Endodermal cell (in vitro differentiated cells): ENCODE results near the gene ATXN10. TPM values are rescaled to one million over a fixed set of nuclear protein-coding genes. Genes with fewer than 3 reads are reported as not detected.

Experiments used
- DNase-seq: peaks from one replicate; pipeline ENCODE4 v3.0.0-alpha.2; 2017
- H3K27ac ChIP-seq: 2 replicates; pipeline ENCODE4 v1.5.1; 2013; ENCODE audit warnings: mild to moderate bottlenecking, low read depth, low read length, moderate library complexity
- H3K27me3 ChIP-seq: 2 replicates; pipeline ENCODE4 v1.6.1; 2013; ENCODE audit warnings: mild to moderate bottlenecking, low read length, moderate library complexity; ENCODE audit not compliant: insufficient read depth, control insufficient read depth, poor library complexity, severe bottlenecking
- H3K36me3 ChIP-seq: 2 replicates; pipeline ENCODE4 v1.7.0; 2013; ENCODE audit warnings: mild to moderate bottlenecking, low read length, moderate library complexity; ENCODE audit not compliant: control insufficient read depth, insufficient read depth
- H3K4me1 ChIP-seq: one replicate; pipeline ENCODE4 v1.7.0; 2013; ENCODE audit warnings: low read length; ENCODE audit not compliant: control insufficient read depth, insufficient read depth
- H3K4me3 ChIP-seq: 2 replicates; pipeline ENCODE4 v1.5.1; 2013; ENCODE audit warnings: mild to moderate bottlenecking, low read length, moderate library complexity
- H3K9ac ChIP-seq: 2 replicates; pipeline ENCODE4 v1.6.1; 2013; ENCODE audit warnings: mild to moderate bottlenecking, low read length, moderate library complexity; ENCODE audit not compliant: poor library complexity, severe bottlenecking; ENCODE audit errors: extremely low read depth
- H3K9me3 ChIP-seq: 2 replicates; pipeline ENCODE4 v1.6.1; 2013; ENCODE audit warnings: mild to moderate bottlenecking, low read length, moderate library complexity; ENCODE audit not compliant: control insufficient read depth
- H3K27ac Mint-ChIP-seq: 2 replicates; pipeline ENCODE4 v1.8.0; 2020; ENCODE audit warnings: mixed read lengths
- H3K27me3 Mint-ChIP-seq: 2 replicates; pipeline ENCODE4 v1.8.0; 2021; ENCODE audit warnings: mild to moderate bottlenecking, mixed read lengths; ENCODE audit not compliant: insufficient read depth
- H3K36me3 Mint-ChIP-seq: 2 replicates; pipeline ENCODE4 v1.8.0; 2020; ENCODE audit warnings: low read depth, mixed read lengths
- H3K4me1 Mint-ChIP-seq: 2 replicates; pipeline ENCODE4 v1.8.0; 2020; ENCODE audit warnings: mixed read lengths
- H3K4me3 Mint-ChIP-seq: 2 replicates; pipeline ENCODE4 v1.8.0; 2020; ENCODE audit warnings: mild to moderate bottlenecking, moderate library complexity, mixed read lengths
- H3K9me3 Mint-ChIP-seq: 2 replicates; pipeline ENCODE4 v1.8.0; 2020; ENCODE audit warnings: mild to moderate bottlenecking, mixed read lengths
- WGBS, 2 experiments: methylation state at CpG; one replicate each; pipeline versions ENCODE4 v1.1.5 to v1.1.7; 2013; ENCODE audit warnings: missing lambda C conversion rate in 2 of 2, mixed read lengths in 1 of 2; ENCODE audit not compliant: insufficient coverage in 1 of 2, insufficient read length in 1 of 2; 5-methylcytosine and 5-hydroxymethylcytosine counted together
- total RNA-seq, 2 donors: library from RNA; stranded (reverse); fragmentation: NEBNext Ultra II Directional in 1 of 2; extraction: Animal tissue kit (Norgen Biotek cat#: 25700) in 1 of 2; gene quantifications; 2 replicates in 1 of 2; 3 replicates in 1 of 2; pipeline ENCODE4 v1.2.1, GENCODE V29; 2021
- TF ChIP-seq, protein P1 (sequence below): fragments of 200-600 bp; sonication (generic); conservative IDR thresholded peaks from 2 replicates; pipeline ENCODE4 v1.5.0; 2021; ENCODE audit warnings: antibody characterized with exemption, mild to moderate bottlenecking

The ATXN10 gene
- total RNA-seq, 2 donors from 2014 or later, result 223 to 266 TPM

DNA sequence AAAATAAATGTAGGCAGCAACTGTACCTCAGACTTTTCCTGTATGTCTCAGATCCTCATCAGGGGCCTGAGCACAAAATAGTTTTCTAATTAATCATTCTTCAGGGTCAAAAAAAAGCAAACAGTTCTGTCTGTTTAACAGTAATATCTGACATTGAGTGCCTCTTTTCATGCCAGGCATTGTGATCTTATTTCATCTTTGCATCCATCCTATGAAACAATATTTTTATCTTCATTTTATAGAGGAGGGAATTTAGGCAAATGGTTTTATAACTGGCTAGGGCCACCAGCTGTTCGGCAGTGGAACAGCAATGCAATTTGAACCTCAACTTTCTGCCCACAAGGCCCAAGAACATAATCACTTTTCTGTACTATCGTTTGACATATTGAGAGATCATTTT lies 159.8 kb downstream of the ATXN10 start:
- Mint-ChIP-seq H3K27ac (no peak overlapping the region), H3K9me3 (no peaks in the 10 kb centered on the region), H3K36me3 (peaks cover 18% of the 10 kb centered on the region), H3K27me3 (no peaks in the 10 kb centered on the region), H3K4me1 (peaks cover 5% of the 10 kb centered on the region), H3K4me3 (no peak overlapping the region)
- DNase-seq, result no peak
- WGBS, 2 experiments, result 90% methylated on average over 2 of the region's 2 CpGs; no CpG with 5 or more reads in 1 of the 2 experiments
- H3K36me3 ChIP-seq, result peaks cover 19% of the 10 kb centered on the region
- H3K4me1 ChIP-seq, result no peaks in the 10 kb centered on the region
- TF ChIP-seq, protein P1, sequence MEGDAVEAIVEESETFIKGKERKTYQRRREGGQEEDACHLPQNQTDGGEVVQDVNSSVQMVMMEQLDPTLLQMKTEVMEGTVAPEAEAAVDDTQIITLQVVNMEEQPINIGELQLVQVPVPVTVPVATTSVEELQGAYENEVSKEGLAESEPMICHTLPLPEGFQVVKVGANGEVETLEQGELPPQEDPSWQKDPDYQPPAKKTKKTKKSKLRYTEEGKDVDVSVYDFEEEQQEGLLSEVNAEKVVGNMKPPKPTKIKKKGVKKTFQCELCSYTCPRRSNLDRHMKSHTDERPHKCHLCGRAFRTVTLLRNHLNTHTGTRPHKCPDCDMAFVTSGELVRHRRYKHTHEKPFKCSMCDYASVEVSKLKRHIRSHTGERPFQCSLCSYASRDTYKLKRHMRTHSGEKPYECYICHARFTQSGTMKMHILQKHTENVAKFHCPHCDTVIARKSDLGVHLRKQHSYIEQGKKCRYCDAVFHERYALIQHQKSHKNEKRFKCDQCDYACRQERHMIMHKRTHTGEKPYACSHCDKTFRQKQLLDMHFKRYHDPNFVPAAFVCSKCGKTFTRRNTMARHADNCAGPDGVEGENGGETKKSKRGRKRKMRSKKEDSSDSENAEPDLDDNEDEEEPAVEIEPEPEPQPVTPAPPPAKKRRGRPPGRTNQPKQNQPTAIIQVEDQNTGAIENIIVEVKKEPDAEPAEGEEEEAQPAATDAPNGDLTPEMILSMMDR, result peak; percentile 55
- H3K9ac ChIP-seq, result no peak overlapping the region
- no peak overlapping the region for H3K27ac ChIP-seq
- no peaks in the 10 kb centered on the region for H3K27me3 ChIP-seq
- no peaks in the 10 kb centered on the region for H3K9me3 ChIP-seq
- no peak overlapping the region for H3K4me3 ChIP-seq

DNA sequence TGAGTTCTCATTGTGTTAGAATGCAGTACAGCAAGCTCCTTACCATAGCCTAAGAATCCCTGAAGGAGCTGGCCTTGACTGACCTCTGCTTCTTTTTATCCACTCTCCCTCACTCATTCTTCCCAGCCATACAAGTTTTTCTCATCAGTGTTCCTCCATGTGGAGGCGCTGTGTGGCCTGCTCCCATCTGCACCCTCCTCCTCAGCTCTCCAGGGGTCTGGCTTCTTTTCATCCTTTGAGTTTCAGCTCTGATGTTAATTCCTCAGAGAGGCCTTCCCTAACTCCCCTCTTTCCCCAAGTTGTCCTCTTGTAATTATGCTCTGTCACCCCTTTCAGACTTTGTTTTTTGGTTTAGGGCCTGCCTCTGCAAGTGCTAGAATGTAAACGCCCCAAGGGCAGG lies 160.5 kb downstream of the ATXN10 start:
- Histone ChIP-seq H3K4me1 (no peaks in the 10 kb centered on the region), H3K9me3 (no peaks in the 10 kb centered on the region), H3K36me3 (peaks cover 16% of the 10 kb centered on the region), H3K27ac (no peak overlapping the region), H3K27me3 (no peaks in the 10 kb centered on the region), H3K4me3 (no peak overlapping the region), H3K9ac (no peak overlapping the region)
- 72 to 86% methylated on average over 2 of the region's 2 CpGs for WGBS, 2 experiments
- no peak overlapping the region for H3K4me3 Mint-ChIP-seq
- TF ChIP-seq, protein P1, result peak; percentile 67
- no peak overlapping the region for H3K27ac Mint-ChIP-seq
- H3K27me3 Mint-ChIP-seq, result no peaks in the 10 kb centered on the region
- H3K4me1 Mint-ChIP-seq, result peaks cover 5% of the 10 kb centered on the region
- DNase-seq, result peak; percentile 74
- peaks cover 18% of the 10 kb centered on the region for H3K36me3 Mint-ChIP-seq
- H3K9me3 Mint-ChIP-seq, result no peaks in the 10 kb centered on the region

DNA sequence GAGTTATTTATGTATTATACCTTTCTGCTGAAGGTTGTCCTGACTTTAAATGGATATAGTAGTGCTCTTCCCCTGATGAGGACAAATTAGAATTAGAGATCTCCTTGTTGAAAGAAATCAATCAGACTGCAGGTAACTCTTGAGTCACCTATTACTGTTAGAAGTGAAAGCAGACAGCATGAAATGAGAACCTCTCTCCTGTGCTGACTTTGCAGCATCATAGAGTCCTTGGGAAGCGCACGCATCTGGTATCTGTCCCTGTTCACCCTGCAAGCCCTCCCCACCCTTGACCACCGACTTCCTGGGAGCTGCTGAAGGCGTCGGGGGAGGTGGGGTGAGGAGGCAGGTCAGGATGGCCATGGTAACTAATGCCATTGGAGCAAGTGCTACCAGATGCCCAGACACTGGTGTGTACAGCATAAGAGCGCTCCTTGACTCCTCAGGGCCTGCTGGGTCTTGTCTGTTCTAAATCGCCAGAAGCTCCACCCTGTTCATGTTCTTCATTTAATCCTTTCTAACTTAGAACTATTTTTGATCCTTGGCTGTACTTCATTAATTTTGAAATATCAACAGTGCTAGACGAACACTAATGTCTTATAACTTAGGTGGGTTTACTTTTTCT lies 161.4 kb downstream of the ATXN10 start:
- H3K9me3 Mint-ChIP-seq, result no peaks in the 10 kb centered on the region
- no peaks in the 10 kb centered on the region for H3K27me3 ChIP-seq
- 89 to 95% methylated on average over 2 to 8 of the region's 8 CpGs for WGBS, 2 experiments
- TF ChIP-seq, protein P1, result no peak
- H3K4me3 Mint-ChIP-seq, result no peak overlapping the region
- peaks cover 11% of the 10 kb centered on the region for H3K36me3 ChIP-seq
- peaks cover 9% of the 10 kb centered on the region for H3K4me1 Mint-ChIP-seq
- peaks cover 16% of the 10 kb centered on the region for H3K36me3 Mint-ChIP-seq
- no peak overlapping the region for H3K27ac ChIP-seq
- H3K27me3 Mint-ChIP-seq, result no peaks in the 10 kb centered on the region
- no peak overlapping the region for H3K9ac ChIP-seq
- H3K27ac Mint-ChIP-seq, result no peak overlapping the region
- no peak for DNase-seq
- no peak overlapping the region for H3K4me3 ChIP-seq
- no peaks in the 10 kb centered on the region for H3K4me1 ChIP-seq
- no peaks in the 10 kb centered on the region for H3K9me3 ChIP-seq
